Esophagus muscularis mucosa (tissue), 4 donors: Measurements from ENCODE around the gene PRAME. TPM values are rescaled to one million over a fixed set of nuclear protein-coding genes. Genes with fewer than 3 reads are reported as not detected.

Experiments used
- DNase-seq: peaks from one replicate; pipeline ENCODE4 v3.0.0-alpha.2; 2017; ENCODE audit errors: extremely low spot score
- H3K27ac ChIP-seq, 4 donors: fragments of 200-600 bp; sonication (generic); replicated peaks in 1 of 4; 1 replicate in 3 of 4; 2 replicates in 1 of 4; pipeline ENCODE4 v1.5.1; 2016 to 2019; ENCODE audit warnings: mild to moderate bottlenecking in 1 of 4
- H3K27me3 ChIP-seq, 4 donors: fragments of 200-600 bp; sonication (generic); one replicate each; pipeline versions ENCODE4 v1.5.1 to v1.6.0; 2016 to 2019
- H3K36me3 ChIP-seq, 4 donors: fragments of 200-600 bp; sonication (generic); one replicate each; pipeline ENCODE4 v1.5.1; 2016 to 2019
- H3K4me1 ChIP-seq, 4 donors: fragments of 200-600 bp; sonication (generic); one replicate each; pipeline ENCODE4 v1.5.1; 2016 to 2019
- H3K4me3 ChIP-seq, 4 donors: fragments of 200-600 bp; sonication (generic); 1 replicate in 2 of 4; 2 replicates in 2 of 4; pipeline ENCODE4 v1.5.1; 2016 to 2019; ENCODE audit warnings: mild to moderate bottlenecking in 4 of 4, moderate library complexity in 1 of 4
- H3K9me3 ChIP-seq, 4 donors: fragments of 200-600 bp; sonication (generic); 1 replicate in 3 of 4; 2 replicates in 1 of 4; pipeline ENCODE4 v1.5.1; 2016 to 2019
- EP300 ChIP-seq: sonication (generic); formaldehyde crosslinking; IDR thresholded peaks from one replicate; pipeline ENCODE4 v1.6.1; 2017; ENCODE audit warnings: antibody characterized with exemption
- POLR2A ChIP-seq: fragments of 450-650 bp; IDR thresholded peaks from one replicate; pipeline ENCODE4 v1.6.1; 2017; ENCODE audit warnings: antibody characterized with exemption, moderate library complexity, mild to moderate bottlenecking, low read depth
- POLR2AphosphoS5 ChIP-seq, 2 donors: sonication (generic); formaldehyde crosslinking; IDR thresholded peaks; one replicate each; pipeline ENCODE4 v1.6.1; 2017; ENCODE audit warnings: antibody characterized with exemption in 2 of 2
- WGBS: methylation state at CpG from one replicate; pipeline ENCODE4 v1.1.5; 2018; 5-methylcytosine and 5-hydroxymethylcytosine counted together
- intact Hi-C: fragments of 100-400 bp; cut with DNase I; formaldehyde crosslinking; loops from one replicate; pipeline ENCODE4 v1.15.1; 2023
- total RNA-seq, 4 donors: library from RNA; depleted of rRNA; stranded (reverse); fragments of >200 nt; gene quantifications; one replicate each; pipeline versions ENCODE4 v1.1.0 to v1.2.1, GENCODE V29; 2016
- TF ChIP-seq, protein P1 (sequence below), 3 experiments: fragments of 200-600 bp in 2 of 3; fragments of 450-650 bp in 1 of 3; sonication (generic) in 2 of 3; IDR thresholded peaks; one replicate each; pipeline ENCODE4 v1.5.1; 2017 to 2019; ENCODE audit warnings: antibody characterized with exemption in 3 of 3, mild to moderate bottlenecking in 2 of 3, moderate library complexity in 1 of 3

PRAME gene
- total RNA-seq, 4 donors from 2014 or later = not detected

DNA sequence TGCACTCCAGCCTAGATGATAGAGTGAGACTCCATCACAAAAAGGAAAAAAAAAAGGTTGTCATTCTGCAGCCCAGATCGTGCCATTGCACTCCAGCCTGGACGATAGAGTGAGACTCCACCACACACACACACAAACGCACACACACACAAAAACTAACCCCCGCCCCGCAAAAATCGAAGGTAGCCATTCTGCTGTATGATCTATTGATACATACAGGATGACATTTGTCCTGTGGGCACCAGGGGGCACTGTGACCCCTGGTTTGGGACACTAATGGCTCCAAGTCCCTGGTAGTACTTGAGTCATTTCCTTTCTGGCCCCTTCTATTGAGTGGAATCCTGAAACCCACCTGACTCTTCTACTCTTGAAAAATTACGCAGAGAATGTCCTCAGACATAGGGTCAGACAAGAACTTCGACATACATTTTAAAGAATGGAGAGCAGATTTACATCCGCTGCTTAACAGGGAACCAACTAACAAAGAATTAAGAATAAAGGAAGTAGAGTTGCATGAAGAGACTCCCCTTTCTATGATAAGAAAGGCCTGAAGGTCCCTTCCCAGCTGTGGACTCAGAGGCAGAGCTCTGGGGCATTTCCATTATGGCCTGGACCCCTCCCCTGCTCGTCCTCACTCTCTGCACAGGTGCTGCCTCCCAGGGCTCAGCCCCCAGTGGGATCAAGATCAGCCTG lies 35.0 kb upstream of the PRAME start:
- Histone ChIP-seq H3K27ac (no peak overlapping the region), H3K9me3 (no peaks in the 10 kb centered on the region), H3K27me3 (peaks cover 0 to 26% (median 0%) of the 10 kb centered on the region in 4 donors), H3K36me3 (no peaks in the 10 kb centered on the region), H3K4me1 (no peaks in the 10 kb centered on the region), H3K4me3 (no peak overlapping the region)
- DNase-seq = no peak
- intact Hi-C loops = no loop called here
- no peak for TF ChIP-seq POLR2AphosphoS5 (IDR thresholded peaks at IDR 0.05)
- TF ChIP-seq, protein P1, sequence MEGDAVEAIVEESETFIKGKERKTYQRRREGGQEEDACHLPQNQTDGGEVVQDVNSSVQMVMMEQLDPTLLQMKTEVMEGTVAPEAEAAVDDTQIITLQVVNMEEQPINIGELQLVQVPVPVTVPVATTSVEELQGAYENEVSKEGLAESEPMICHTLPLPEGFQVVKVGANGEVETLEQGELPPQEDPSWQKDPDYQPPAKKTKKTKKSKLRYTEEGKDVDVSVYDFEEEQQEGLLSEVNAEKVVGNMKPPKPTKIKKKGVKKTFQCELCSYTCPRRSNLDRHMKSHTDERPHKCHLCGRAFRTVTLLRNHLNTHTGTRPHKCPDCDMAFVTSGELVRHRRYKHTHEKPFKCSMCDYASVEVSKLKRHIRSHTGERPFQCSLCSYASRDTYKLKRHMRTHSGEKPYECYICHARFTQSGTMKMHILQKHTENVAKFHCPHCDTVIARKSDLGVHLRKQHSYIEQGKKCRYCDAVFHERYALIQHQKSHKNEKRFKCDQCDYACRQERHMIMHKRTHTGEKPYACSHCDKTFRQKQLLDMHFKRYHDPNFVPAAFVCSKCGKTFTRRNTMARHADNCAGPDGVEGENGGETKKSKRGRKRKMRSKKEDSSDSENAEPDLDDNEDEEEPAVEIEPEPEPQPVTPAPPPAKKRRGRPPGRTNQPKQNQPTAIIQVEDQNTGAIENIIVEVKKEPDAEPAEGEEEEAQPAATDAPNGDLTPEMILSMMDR (IDR thresholded peaks at IDR 0.05) = peak; percentile 24 to 56 (median 33)
- WGBS = 54% methylated on average over 10 of the region's 10 CpGs

DNA sequence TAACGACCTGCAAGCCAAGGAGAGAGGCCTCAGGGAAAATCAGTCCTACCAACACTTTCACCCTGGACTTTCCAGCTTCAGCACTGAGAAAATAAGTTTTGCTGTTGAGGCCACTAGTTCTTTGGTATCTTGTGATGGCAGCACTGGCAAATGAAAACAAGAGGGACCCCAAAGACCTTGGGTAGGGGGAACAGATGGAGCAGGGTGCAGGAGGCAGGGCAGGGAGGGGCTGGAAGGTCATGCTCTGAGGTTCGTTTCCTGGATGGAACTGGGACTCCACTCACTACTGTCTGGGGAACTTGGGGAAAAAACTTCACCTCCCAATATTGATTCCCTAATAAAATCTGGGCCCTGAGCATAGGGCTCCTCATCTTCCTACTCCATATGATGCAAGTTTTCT lies 34.2 kb upstream of the PRAME start:
- H3K9me3 ChIP-seq = no peaks in the 10 kb centered on the region
- no peak overlapping the region for H3K27ac ChIP-seq
- intact Hi-C loops = no loop called here

DNA sequence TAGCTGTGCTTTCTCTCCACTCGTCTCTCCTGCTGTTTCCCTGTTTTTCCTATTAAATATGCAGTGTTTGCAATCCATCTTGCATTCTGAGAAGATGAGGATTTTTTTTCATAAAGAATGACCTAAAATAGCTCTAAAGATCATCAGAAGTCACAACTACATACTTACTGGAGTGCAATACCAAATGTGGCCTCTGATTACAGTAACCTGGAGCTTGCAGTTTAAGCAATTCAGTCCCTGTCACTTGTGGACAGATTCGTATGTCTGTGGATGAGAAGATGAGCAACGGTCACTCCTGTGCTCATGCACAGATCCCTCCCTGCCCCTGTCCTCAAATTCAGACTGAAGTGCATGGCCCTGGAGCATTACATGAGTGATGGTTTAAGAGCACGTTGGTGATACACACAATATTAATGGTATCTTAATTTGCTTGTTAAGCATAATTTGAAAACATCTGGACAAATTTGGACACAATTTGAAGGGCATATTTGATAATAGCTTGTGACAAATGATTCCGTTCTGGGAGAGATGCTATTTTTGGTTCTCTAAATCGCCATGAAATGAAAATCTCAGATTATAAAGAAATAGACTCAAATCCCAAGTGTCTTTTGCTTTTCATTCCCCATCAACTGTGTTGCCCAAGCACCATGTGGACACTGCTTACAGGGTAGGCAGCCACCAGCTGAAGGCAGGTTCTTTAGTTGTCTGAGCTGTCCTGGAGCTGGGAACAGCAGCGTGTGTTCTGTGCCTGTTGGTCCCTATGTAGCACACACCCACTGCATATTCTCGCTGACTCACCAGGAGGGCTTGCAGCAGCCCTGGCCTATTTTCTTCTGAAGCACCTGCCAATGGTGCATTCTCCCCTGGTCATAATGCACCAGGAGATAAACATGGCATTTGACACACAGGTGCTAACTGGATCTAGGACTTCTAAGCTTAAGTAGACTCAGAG lies 32.6 kb upstream of the PRAME start:
- Histone ChIP-seq H3K27me3 (peaks cover 0 to 44% (median 0%) of the 10 kb centered on the region in 4 donors), H3K4me3 (no peak overlapping the region), H3K36me3 (no peaks in the 10 kb centered on the region), H3K27ac (no peak overlapping the region), H3K9me3 (no peaks in the 10 kb centered on the region), H3K4me1 (no peaks in the 10 kb centered on the region)
- WGBS = 49% methylated on average over 8 of the region's 8 CpGs
- intact Hi-C loops = no loop called here
- TF ChIP-seq POLR2A (no peak), POLR2AphosphoS5 (IDR thresholded peaks at IDR 0.05) (no peak), EP300 (no peak)
- TF ChIP-seq, protein P1 (IDR thresholded peaks at IDR 0.05) = no peak
- no peak for DNase-seq

More for the DNA sequence above, 34.2 kb upstream of the PRAME start:
- 59% methylated on average over 2 of the region's 2 CpGs for WGBS
- Histone ChIP-seq H3K36me3 (no peaks in the 10 kb centered on the region), H3K27me3 (peaks cover 0 to 34% (median 0%) of the 10 kb centered on the region in 4 donors), H3K4me1 (no peaks in the 10 kb centered on the region), H3K4me3 (no peak overlapping the region)
- DNase-seq = no peak
- TF ChIP-seq POLR2AphosphoS5 (IDR thresholded peaks at IDR 0.05) = no peak
- TF ChIP-seq EP300 = no peak
- TF ChIP-seq, protein P1 (IDR thresholded peaks at IDR 0.05) = no peak
- no peak for TF ChIP-seq POLR2A

DNA sequence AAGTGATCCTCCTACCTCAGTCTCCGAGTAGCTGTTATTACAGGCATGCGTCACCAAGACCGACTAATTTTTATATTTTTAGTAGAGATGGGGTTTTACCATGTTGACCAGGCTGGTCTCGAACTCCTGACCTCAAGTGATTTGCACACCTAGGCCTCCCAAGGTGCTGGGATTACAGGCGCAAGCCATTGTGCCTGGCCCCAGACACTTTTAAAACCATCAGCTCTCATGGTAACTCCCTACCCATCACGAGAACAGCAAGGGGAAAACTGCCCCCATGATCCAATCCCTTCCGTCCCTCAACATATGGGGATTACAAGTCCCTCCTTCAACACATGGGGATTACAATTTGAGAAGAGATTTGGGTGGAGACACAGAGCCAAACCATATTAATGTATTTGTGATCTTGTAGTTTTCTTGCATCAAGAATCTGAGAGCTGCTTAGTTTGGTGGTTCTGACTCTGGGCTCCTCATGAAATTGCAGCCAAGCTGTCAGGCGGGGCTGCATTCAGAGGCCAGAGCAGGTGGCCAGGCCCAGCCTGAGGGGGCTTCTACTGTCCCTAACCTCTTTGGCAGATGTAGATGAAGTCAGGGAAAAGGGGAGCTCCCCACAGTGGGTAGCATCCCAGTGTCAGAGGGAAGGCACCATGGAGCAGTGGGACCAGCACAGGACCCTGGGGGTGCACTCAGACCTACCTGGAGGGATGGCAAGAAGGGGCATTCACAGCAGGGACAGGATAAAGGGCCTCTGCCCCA lies 31.2 kb upstream of the PRAME start:
- Histone ChIP-seq H3K4me1 (no peaks in the 10 kb centered on the region), H3K4me3 (no peak overlapping the region), H3K36me3 (no peaks in the 10 kb centered on the region), H3K9me3 (no peaks in the 10 kb centered on the region), H3K27me3 (peaks cover 0 to 48% (median 0%) of the 10 kb centered on the region in 4 donors), H3K27ac (no peak overlapping the region)
- 94% methylated on average over 8 of the region's 8 CpGs for WGBS
- DNase-seq = no peak
- intact Hi-C loops = no loop called here
- TF ChIP-seq, protein P1 (IDR thresholded peaks at IDR 0.05) = no peak
- TF ChIP-seq POLR2AphosphoS5 (IDR thresholded peaks at IDR 0.05) (no peak), POLR2A (no peak), EP300 (no peak)
